Measurements from ENCODE around the gene PRDX6. TPM values are rescaled to one million over a fixed set of nuclear protein-coding genes. Genes with fewer than 3 reads are reported as not detected.

The PRDX6 gene
- total and polyA plus RNA-seq, 2 donors (not counting 1 experiment from before 2014, with no cell fraction given): 51.6 to 85.2 TPM

- Histone ChIP-seq H3K4me3 (ENCODE audit: control extremely low read depth in 1 of 5, extremely low read depth in 1 of 5, insufficient read depth in 1 of 5, low read depth in 2 of 5, low read length in 4 of 5) (peak overlapping the region; percentile 48 to 96 (median 87)), H3K4me1 (ENCODE audit: control insufficient read depth in 2 of 2, insufficient read depth in 2 of 2, low read length in 2 of 2) (peaks cover 22 to 23% of the 10 kb centered on the region in 2 donors), H3K36me3 (replicated peaks in 1 of 2; ENCODE audit: control extremely low read depth in 1 of 2, control insufficient read depth in 1 of 2, extremely low read depth in 1 of 2, insufficient read depth in 2 of 2, low read length in 1 of 2) (peaks cover 2 to 8% of the 10 kb centered on the region in 2 experiments), H3K4me2 (replicated peaks; ENCODE audit: low read depth, low read length, poor library complexity, severe bottlenecking) (peak overlapping the region; percentile 97), H3K9me3 (ENCODE audit: control extremely low read depth in 1 of 3, control insufficient read depth in 2 of 3, insufficient read depth in 1 of 3, low read length in 2 of 3) (no peaks in the 10 kb centered on the region), H3K27ac (ENCODE audit: low read length in 2 of 2) (peak overlapping the region; percentile 42 to 82), H3K9ac (ENCODE audit: low read length) (peak overlapping the region; percentile 93), H4K20me1 (ENCODE audit: control insufficient read depth, insufficient read depth, low read length, poor library complexity, severe bottlenecking) (no peaks in the 10 kb centered on the region), H3K79me2 (ENCODE audit: control insufficient read depth, insufficient read depth, low read length) (peaks cover 27% of the 10 kb centered on the region), H3K27me3 (replicated peaks in 1 of 4; ENCODE audit: control extremely low read depth in 1 of 4, control insufficient read depth in 3 of 4, insufficient read depth in 4 of 4, low read length in 3 of 4) (no peaks in the 10 kb centered on the region), H2AFZ (ENCODE audit: insufficient read depth, low read depth, low read length, poor library complexity, severe bottlenecking) (peak overlapping the region; percentile 98)
- Mint-ChIP-seq H3K27ac (peak overlapping the region; percentile 99), H3K9me3 (ENCODE audit: insufficient read depth) (no peaks in the 10 kb centered on the region), H3K4me1 (peaks cover 42% of the 10 kb centered on the region), H3K27me3 (no peaks in the 10 kb centered on the region), H3K4me3 (peak overlapping the region; percentile 99)
- intact Hi-C loops (cut with micrococcal nuclease): loop anchor here (1.0 to 5.0 kb wide), 10 partner anchors 45 to 1546 kb away; partner anchors contain the start of genes CENPL, DARS2, KLHL20 and MRPS14
- no peak for TF ChIP-seq EZH2 (IDR thresholded peaks at IDR 0.05; ENCODE audit: borderline replicate concordance, insufficient read depth, low read depth, low read length, poor library complexity, severe bottlenecking)
- no peak for TF ChIP-seq CTCF (IDR thresholded peaks at IDR 0.05)
- CTCF ChIA-PET: interaction anchor here (0.7 to 5.1 kb wide), 8 partner anchors 9 to 740 kb away, joined by 3 to 46 read pairs (median 4); no protein-coding TSS in a partner anchor
- POLR2A ChIA-PET: interaction anchor here (0.5 to 2.1 kb wide), 12 partner anchors 47 to 1522 kb away, joined by 3 to 15 read pairs (median 4); partner anchors contain the start of genes CENPL, DARS2, GAS5 and RC3H1
- DNase-seq: peak; percentile 92
- peak; percentile 92 for ATAC-seq (ENCODE audit: low read depth)
- WGBS (ENCODE audit: insufficient coverage): 1% methylated on average over 62 of the region's 62 CpGs
These were observed 360 bp upstream of the PRDX6 start for GRCh38 chr1:173476665-173477285.
